C4-2B (cell line): ENCODE data around the gene SQSTM1.

Source experiments
- CTCF ChIP-seq: fragments of 450-650 bp; conservative IDR thresholded peaks from 2 replicates; pipeline ENCODE4 v1.5.1; 2017; ENCODE audit warnings: mild to moderate bottlenecking
- ZFX ChIP-seq: fragments of 450-650 bp; IDR thresholded peaks from 2 replicates; pipeline ENCODE4 v1.6.1; 2017

- TF ChIP-seq CTCF (no peak), ZFX (peak; percentile 49; the same call in 1 of the 2 replicates)
These were observed 1.2 kb upstream of the SQSTM1 start for GRCh38 chr5:179819296-179820126.
